Measurements from ENCODE around the gene CCDC192. TPM values are rescaled to one million over a fixed set of nuclear protein-coding genes. Genes with fewer than 3 reads are reported as not detected.
"Not testable (repeated sequence)": the region's sequence is repeated elsewhere in the genome, so short reads cannot be mapped to it uniquely, and the experiment has no call there.

The CCDC192 gene
- total RNA-seq, 4 donors from 2014 or later, result 0.33 to 1.7 (median 1.1) TPM

DNA sequence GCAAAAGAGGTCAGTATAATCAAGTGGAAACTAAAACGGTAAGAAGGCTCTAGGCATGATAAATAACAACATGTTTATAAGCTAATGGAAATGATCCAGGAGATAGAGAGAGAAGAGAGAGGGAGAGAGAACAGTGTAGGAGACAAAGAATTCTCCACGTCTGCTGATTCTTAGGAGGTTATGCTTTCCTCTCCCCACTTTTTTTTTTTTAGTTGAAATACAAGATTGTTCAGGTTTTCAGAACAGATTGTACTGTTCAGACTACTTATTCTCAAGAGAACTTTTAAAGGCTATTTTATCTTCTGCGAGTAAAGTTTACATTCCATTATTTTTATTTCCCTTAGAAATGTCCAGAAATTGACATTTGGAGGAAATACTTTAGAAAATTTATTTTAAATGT, 4.0 kb downstream of the CCDC192 start:
- no peak for TF ChIP-seq POLR2A (IDR thresholded peaks at IDR 0.05; ENCODE audit: low read depth)
- TF ChIP-seq, protein P1, sequence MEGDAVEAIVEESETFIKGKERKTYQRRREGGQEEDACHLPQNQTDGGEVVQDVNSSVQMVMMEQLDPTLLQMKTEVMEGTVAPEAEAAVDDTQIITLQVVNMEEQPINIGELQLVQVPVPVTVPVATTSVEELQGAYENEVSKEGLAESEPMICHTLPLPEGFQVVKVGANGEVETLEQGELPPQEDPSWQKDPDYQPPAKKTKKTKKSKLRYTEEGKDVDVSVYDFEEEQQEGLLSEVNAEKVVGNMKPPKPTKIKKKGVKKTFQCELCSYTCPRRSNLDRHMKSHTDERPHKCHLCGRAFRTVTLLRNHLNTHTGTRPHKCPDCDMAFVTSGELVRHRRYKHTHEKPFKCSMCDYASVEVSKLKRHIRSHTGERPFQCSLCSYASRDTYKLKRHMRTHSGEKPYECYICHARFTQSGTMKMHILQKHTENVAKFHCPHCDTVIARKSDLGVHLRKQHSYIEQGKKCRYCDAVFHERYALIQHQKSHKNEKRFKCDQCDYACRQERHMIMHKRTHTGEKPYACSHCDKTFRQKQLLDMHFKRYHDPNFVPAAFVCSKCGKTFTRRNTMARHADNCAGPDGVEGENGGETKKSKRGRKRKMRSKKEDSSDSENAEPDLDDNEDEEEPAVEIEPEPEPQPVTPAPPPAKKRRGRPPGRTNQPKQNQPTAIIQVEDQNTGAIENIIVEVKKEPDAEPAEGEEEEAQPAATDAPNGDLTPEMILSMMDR (IDR thresholded peaks at IDR 0.05), result no peak
- TF ChIP-seq POLR2AphosphoS5 (IDR thresholded peaks at IDR 0.05), result peak in 1 of 2 donors; percentile 30
- TF ChIP-seq EP300 (IDR thresholded peaks at IDR 0.05), result no peak
- peaks cover 22 to 62% (median 56%) of the 10 kb centered on the region in 4 donors for H3K4me1 ChIP-seq
- H3K4me3 ChIP-seq, result peak overlapping the region in 1 of 4 donors; percentile 10
- H3K27ac ChIP-seq (replicated peaks in 1 of 4), result peak overlapping the region; percentile 56 to 77 (median 60)
- no peaks in the 10 kb centered on the region for H3K36me3 ChIP-seq
- 34% methylated on average over 3 of the region's 3 CpGs for WGBS
- intact Hi-C loops (cut with DNase I), result no loop called here
- no peaks in the 10 kb centered on the region for H3K9me3 ChIP-seq
- no peak for DNase-seq (ENCODE audit: extremely low spot score)
- H3K27me3 ChIP-seq, result no peaks in the 10 kb centered on the region

DNA sequence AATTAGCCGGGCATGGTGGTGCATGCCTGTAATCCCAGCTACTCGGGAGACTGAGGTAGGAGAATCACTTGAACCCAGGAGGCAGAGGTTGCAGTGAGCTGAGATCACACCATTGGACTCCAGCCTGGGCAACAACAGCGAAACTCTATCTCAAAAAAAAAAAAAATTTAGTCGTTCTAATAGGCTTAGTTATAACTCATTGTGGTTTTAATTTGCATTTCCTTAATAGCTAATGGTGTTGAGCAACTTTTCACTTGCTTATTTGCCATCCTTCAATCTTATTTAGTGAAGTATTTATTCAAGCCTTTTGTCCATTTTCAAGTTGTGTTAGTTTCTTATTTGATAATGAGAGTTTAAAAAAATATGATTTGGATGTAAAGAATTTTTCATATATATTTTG, 9.9 kb downstream of the CCDC192 start:
- WGBS, result 74% methylated on average over 4 of the region's 4 CpGs
- intact Hi-C loops (cut with DNase I); DNase-seq (ENCODE audit: extremely low spot score); H3K4me1 ChIP-seq; H3K36me3 ChIP-seq; H3K4me3 ChIP-seq; H3K9me3 ChIP-seq; H3K27ac ChIP-seq (replicated peaks in 1 of 4); H3K27me3 ChIP-seq: not testable (repeated sequence)

DNA sequence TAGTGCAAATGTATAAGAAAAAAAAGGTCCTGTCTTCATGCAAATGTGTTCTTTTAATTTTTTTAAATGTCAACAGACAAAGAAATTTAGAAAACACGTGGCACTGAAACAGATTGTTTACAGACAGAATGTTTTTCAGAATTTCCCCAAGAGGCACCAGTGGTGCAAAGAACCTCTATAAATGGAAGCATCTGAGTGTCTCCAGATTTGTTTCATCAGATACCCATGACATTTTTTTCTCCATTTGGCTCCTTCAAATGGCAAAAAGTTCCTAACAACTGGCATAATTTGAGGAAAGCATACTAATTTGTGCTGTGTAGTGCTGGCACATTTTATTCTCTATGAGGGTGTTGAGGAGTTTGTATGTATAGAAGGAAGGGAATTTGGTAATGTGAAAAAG, 15.0 kb downstream of the CCDC192 start:
- no peak for DNase-seq (ENCODE audit: extremely low spot score)
- Histone ChIP-seq H3K36me3 (no peaks in the 10 kb centered on the region), H3K4me3 (no peak overlapping the region), H3K27ac (replicated peaks in 1 of 4) (no peak overlapping the region), H3K4me1 (peaks cover 0 to 2% (median under 1%) of the 10 kb centered on the region in 4 donors), H3K27me3 (no peaks in the 10 kb centered on the region), H3K9me3 (peaks cover 0 to 6% (median 3%) of the 10 kb centered on the region in 4 donors)
- intact Hi-C loops (cut with DNase I), result no loop called here
- TF ChIP-seq POLR2AphosphoS5 (IDR thresholded peaks at IDR 0.05) (no peak), EP300 (IDR thresholded peaks at IDR 0.05) (no peak), POLR2A (IDR thresholded peaks at IDR 0.05; ENCODE audit: low read depth) (no peak)
- TF ChIP-seq, protein P1 (IDR thresholded peaks at IDR 0.05), result no peak
- WGBS, result 56% methylated on average over 1 of the region's 1 CpG

DNA sequence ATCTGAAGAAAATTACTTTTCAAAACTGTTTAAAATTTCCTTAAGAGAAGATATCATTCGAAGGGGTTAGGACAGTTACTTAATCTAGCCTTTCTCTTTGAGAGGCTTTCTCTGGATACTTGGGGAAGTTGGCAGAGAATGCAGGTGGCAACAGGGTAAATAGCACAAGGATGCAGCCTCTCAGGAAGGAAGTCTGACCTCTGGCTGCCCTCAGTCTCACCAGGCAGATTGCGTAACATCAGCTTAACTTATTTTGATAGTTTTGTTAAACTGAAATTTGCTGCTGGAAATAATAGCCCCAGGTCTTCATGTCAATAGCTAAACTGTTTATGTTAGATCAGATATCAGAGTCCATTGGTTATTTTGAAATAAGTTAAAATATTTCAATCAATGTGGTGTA, 20.4 kb downstream of the CCDC192 start:
- H3K27ac ChIP-seq (replicated peaks in 1 of 4), result no peak overlapping the region
- no peak for DNase-seq (ENCODE audit: extremely low spot score)
- intact Hi-C loops (cut with DNase I), result no loop called here
- peaks cover 0 to 6% (median 3%) of the 10 kb centered on the region in 4 donors for H3K9me3 ChIP-seq
- peaks cover 0 to 14% (median 8%) of the 10 kb centered on the region in 4 donors for H3K4me1 ChIP-seq
- H3K36me3 ChIP-seq, result no peaks in the 10 kb centered on the region
- TF ChIP-seq EP300 (IDR thresholded peaks at IDR 0.05) (no peak), POLR2AphosphoS5 (IDR thresholded peaks at IDR 0.05) (peak in 1 of 2 donors; percentile 46)
- 78% methylated on average over 2 of the region's 2 CpGs for WGBS
- no peaks in the 10 kb centered on the region for H3K27me3 ChIP-seq
- no peak overlapping the region for H3K4me3 ChIP-seq

DNA sequence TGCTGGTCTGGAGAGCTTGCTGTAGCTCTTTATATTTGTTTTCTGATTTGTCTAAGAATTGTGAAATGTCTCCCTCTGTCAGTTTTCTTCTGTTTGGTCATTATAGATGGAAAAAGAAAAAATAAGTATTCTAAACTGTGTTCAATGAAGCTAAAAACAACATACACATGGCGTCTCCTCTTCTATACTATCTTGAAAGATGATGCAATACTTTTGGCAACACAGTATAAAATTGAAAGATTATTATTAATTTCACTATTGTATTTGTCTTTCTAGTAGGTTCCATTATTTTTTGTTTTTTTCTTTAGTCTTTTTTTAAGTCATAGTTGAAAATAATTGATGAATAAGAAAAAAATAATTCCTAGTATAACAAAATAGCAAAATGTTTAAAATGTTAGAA, 22.5 kb downstream of the CCDC192 start:
- peaks cover 0 to 3% (median under 1%) of the 10 kb centered on the region in 4 donors for H3K9me3 ChIP-seq
- TF ChIP-seq POLR2AphosphoS5 (IDR thresholded peaks at IDR 0.05) (no peak), EP300 (IDR thresholded peaks at IDR 0.05) (no peak), POLR2A (IDR thresholded peaks at IDR 0.05; ENCODE audit: low read depth) (no peak)
- TF ChIP-seq, protein P1 (IDR thresholded peaks at IDR 0.05), result no peak
- no peaks in the 10 kb centered on the region for H3K27me3 ChIP-seq
- DNase-seq (ENCODE audit: extremely low spot score), result no peak
- H3K27ac ChIP-seq (replicated peaks in 1 of 4), result no peak overlapping the region
- 91% methylated on average over 1 of the region's 1 CpG for WGBS
- H3K4me3 ChIP-seq, result no peak overlapping the region
- intact Hi-C loops (cut with DNase I), result no loop called here
- H3K36me3 ChIP-seq, result no peaks in the 10 kb centered on the region
- H3K4me1 ChIP-seq, result peaks cover 0 to 14% (median 8%) of the 10 kb centered on the region in 4 donors

DNA sequence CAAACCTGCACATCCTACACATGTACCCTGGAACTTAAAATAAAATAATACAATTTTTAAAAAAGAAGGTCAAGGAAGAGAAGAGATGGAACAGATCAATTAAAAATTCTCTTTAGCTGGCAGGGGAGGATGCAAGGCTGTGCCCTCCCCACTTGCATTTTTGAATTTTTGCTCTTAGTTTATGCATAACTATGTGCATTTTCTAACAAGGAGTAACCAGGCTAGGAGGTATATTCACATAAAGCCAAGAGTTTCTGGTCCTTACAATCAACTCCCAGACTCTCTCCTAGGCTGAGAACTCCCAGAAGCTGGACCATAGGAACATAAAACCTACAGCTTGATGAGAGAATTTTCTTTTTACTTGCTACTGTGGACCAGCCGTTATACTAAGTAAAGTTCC, 29.8 kb downstream of the CCDC192 start:
- H3K4me3 ChIP-seq, result no peak overlapping the region
- DNase-seq (ENCODE audit: extremely low spot score), result no peak
- intact Hi-C loops (cut with DNase I), result no loop called here
- 93% methylated on average over 1 of the region's 1 CpG for WGBS
- H3K27ac ChIP-seq (replicated peaks in 1 of 4), result no peak overlapping the region
- H3K9me3 ChIP-seq, result no peaks in the 10 kb centered on the region
- no peaks in the 10 kb centered on the region for H3K36me3 ChIP-seq
- H3K4me1 ChIP-seq, result no peaks in the 10 kb centered on the region
- TF ChIP-seq POLR2AphosphoS5 (IDR thresholded peaks at IDR 0.05) (no peak), EP300 (IDR thresholded peaks at IDR 0.05) (no peak)
- TF ChIP-seq, protein P1 (IDR thresholded peaks at IDR 0.05), result no peak
- H3K27me3 ChIP-seq, result no peaks in the 10 kb centered on the region

DNA sequence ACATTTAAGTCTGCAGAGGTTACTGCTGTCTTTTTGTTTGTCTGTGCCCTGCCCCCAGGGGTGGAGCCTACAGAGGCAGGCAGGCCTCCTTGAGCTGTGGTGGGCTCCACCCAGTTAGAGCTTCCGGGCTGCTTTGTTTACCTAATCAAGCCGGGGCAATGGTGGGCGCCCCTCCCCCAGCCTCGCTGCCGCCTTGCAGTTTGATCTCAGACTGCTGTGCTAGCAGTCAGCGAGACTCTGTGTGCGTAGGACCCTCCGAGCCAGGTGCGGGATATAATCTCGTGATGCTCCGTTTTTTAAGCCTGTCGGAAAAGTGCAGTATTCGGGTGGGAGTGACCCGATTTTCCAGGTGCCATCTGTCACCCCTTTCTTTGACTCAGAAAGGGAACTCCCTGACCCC, 36.2 kb downstream of the CCDC192 start:
- 31% methylated on average over 9 of the region's 14 CpGs for WGBS
- H3K27ac ChIP-seq (replicated peaks in 1 of 4); H3K27me3 ChIP-seq; H3K4me1 ChIP-seq; H3K36me3 ChIP-seq; H3K4me3 ChIP-seq; H3K9me3 ChIP-seq; intact Hi-C loops (cut with DNase I); DNase-seq (ENCODE audit: extremely low spot score): not testable (repeated sequence)

Data from esophagus muscularis mucosa (tissue), 4 donors.